Activated CD4-positive, alpha-beta memory T cell treated with anti-CD3 and anti-CD28 coated beads, Interleukin-2, amount 10 ng/mL, durations not matched to agents 7 days and 5 days (primary cell): ENCODE measurements around the gene DNAL4. TPM values are rescaled to one million over a fixed set of nuclear protein-coding genes. Genes with fewer than 3 reads are reported as not detected.
"Not testable (repeated sequence)": the region's sequence is repeated elsewhere in the genome, so short reads cannot be mapped to it uniquely, and the experiment has no call there.

Experiments
- CTCF ChIA-PET: fragments of 350-600 bp; sonication (Branson Sonifier 250); formaldehyde crosslinking; loops from one replicate; lab custom pipeline; 2021; ENCODE audit warnings: antibody characterized with exemption, inconsistent platforms; lab: Charles Lee
- POLR2A ChIA-PET: fragments of 350-600 bp; sonication (Branson Sonifier 250); formaldehyde crosslinking; loops from one replicate; lab custom pipeline; 2021; ENCODE audit warnings: antibody characterized with exemption; lab: Charles Lee
- DNase-seq: peaks from one replicate; pipeline ENCODE4 v3.0.0-alpha.2; 2020
- H3K27ac Mint-ChIP-seq: one replicate; pipeline ENCODE4 v1.8.0; 2021; ENCODE audit warnings: mild to moderate bottlenecking, mixed read lengths
- H3K27me3 Mint-ChIP-seq: one replicate; pipeline ENCODE4 v1.8.0; 2021; ENCODE audit warnings: mixed read lengths
- H3K36me3 Mint-ChIP-seq: one replicate; pipeline ENCODE4 v1.8.0; 2021; ENCODE audit warnings: low read depth, mixed read lengths
- H3K4me1 Mint-ChIP-seq: one replicate; pipeline ENCODE4 v1.8.0; 2021; ENCODE audit warnings: mixed read lengths
- H3K4me3 Mint-ChIP-seq: one replicate; pipeline ENCODE4 v1.8.0; 2021; ENCODE audit warnings: mild to moderate bottlenecking, mixed read lengths
- H3K9me3 Mint-ChIP-seq: one replicate; pipeline ENCODE4 v1.8.0; 2021; ENCODE audit warnings: mixed read lengths
- total RNA-seq, 2 experiments: library from RNA; stranded (reverse); gene quantifications; one replicate each; pipeline ENCODE4 v1.2.3, GENCODE V29; 2021

Gene DNAL4
- total RNA-seq, 2 experiments from 2014 or later: 8.0 to 8.4 TPM

DNA sequence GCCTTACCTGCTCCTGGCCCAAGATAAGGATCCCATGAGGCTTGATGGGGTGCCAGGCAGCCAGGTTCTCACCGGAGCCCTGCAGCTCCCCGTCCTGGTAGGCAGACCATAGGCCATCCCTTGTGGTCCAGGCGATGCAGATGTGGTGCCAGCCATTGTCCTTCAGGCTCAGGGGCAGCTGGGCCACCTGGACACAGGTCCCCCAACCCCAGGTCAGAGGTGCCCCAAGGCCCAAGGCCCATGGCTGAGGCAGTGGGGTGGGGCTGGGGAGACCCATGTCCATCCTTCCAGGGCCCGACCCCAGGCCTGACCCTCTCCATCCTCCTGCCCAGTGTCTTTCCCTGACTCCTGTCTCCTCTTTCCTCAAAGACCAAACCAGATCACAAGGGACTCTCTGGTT, 29.1 kb upstream of the DNAL4 start:
- H3K9me3 Mint-ChIP-seq: no peaks in the 10 kb centered on the region
- peaks cover 2% of the 10 kb centered on the region for H3K27me3 Mint-ChIP-seq
- POLR2A ChIA-PET: interaction anchor here (0.6 kb wide), 1 partner anchor 56 kb away, joined by 3 read pairs; no protein-coding TSS in a partner anchor
- DNase-seq: no peak
- no peaks in the 10 kb centered on the region for H3K36me3 Mint-ChIP-seq
- CTCF ChIA-PET: no interaction called here
- no peaks in the 10 kb centered on the region for H3K4me1 Mint-ChIP-seq
- no peak overlapping the region for H3K27ac Mint-ChIP-seq
- H3K4me3 Mint-ChIP-seq: no peak overlapping the region

- Mint-ChIP-seq H3K27ac (no peak overlapping the region), H3K27me3 (peaks cover 9% of the 10 kb centered on the region), H3K4me1 (no peaks in the 10 kb centered on the region), H3K36me3 (no peaks in the 10 kb centered on the region), H3K9me3 (no peaks in the 10 kb centered on the region), H3K4me3 (no peak overlapping the region)
- CTCF ChIA-PET: no interaction called here
- POLR2A ChIA-PET: no interaction called here
- no peak for DNase-seq
Observed at GRCh38 chr22:38820020-38820419, 26.1 kb upstream of the DNAL4 start.

DNA sequence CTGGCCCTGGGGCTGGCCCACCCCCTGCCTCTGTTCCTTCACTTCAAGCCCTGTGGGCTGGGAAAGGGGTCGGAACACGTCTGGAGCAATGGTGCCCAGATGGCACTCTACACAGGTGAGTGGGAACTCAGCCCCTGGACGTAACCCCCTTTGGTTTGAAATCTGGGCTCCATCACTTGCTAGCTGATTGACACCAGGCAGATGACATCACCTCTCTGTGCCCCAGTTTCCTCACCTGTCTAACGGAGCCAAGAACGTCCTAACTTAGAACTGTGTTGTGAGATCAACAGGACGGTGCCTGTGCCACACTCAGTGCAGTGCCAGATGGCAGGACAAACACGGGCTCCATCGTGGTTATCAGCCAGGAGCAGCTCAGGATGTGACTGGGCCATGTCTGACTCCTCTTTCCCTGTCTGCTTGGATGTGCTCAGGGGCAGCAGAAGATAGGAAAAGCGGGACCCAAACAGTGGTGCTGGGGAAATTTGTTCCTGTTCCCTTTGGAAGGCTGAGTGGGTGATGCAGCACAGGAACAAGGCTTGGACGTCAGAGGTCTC, 25.5 kb upstream of the DNAL4 start:
- Mint-ChIP-seq H3K9me3 (no peaks in the 10 kb centered on the region), H3K4me3 (no peak overlapping the region), H3K27ac (no peak overlapping the region), H3K4me1 (no peaks in the 10 kb centered on the region), H3K27me3 (peaks cover 12% of the 10 kb centered on the region), H3K36me3 (no peaks in the 10 kb centered on the region)
- CTCF ChIA-PET: no interaction called here
- no peak for DNase-seq
- POLR2A ChIA-PET: no interaction called here

DNA sequence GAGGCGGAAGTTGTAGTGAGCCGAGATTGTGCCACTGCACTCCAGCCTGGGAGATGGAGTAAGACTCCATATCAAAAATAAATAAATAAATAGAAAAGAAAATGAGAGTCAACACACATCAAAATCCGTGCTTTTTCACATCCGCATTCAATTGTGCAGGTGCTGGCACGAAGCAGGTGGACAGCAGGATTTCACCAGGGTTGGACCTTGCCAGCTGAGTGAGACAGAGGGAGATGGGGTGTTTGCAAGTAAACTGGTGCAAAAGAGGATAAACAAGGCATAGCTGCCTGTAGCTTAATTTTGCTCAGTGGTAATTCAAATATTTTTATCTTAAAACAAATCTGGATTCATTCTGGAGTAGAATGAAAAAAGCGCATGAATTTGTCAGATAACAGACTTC, 23.3 kb upstream of the DNAL4 start:
- Mint-ChIP-seq H3K27me3 (peaks cover 18% of the 10 kb centered on the region), H3K4me1 (no peaks in the 10 kb centered on the region), H3K9me3 (no peaks in the 10 kb centered on the region), H3K36me3 (no peaks in the 10 kb centered on the region), H3K4me3 (no peak overlapping the region), H3K27ac (no peak overlapping the region)
- CTCF ChIA-PET: no interaction called here
- POLR2A ChIA-PET: no interaction called here
- DNase-seq: no peak

- ChIA-PET CTCF (interaction anchor here (1.1 kb wide), 1 partner anchor 54 kb away, joined by 3 read pairs; no protein-coding TSS in a partner anchor), POLR2A (no interaction called here)
- Mint-ChIP-seq H3K4me3 (no peak overlapping the region), H3K27ac (no peak overlapping the region), H3K36me3 (no peaks in the 10 kb centered on the region), H3K27me3 (peaks cover 23% of the 10 kb centered on the region), H3K4me1 (no peaks in the 10 kb centered on the region), H3K9me3 (peaks cover 4% of the 10 kb centered on the region)
- DNase-seq: no peak
Observed at GRCh38 chr22:38815842-38816241, 21.9 kb upstream of the DNAL4 start.

DNA sequence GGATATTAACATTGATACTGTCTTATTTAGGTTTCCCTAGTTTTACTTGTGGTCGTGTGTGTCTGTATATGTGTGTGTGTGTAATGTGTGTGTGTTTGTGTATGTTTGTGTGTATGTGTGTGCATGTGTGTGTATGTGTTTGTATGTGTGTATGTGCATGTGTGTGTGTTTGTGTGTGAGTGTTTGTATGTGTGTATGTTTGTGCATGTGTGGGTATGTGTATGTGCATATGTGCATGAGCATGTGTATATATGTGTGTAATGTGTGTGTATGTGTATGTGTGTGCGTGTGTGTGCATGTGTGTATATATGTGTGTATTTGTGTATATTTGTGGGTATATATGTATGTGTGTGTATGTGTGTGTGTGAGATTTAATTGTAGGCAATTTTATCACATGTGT, 17.3 kb upstream of the DNAL4 start:
- ChIA-PET CTCF (no interaction called here), POLR2A (no interaction called here)
- Mint-ChIP-seq H3K9me3 (peaks cover 10% of the 10 kb centered on the region), H3K4me1 (no peaks in the 10 kb centered on the region), H3K36me3 (no peaks in the 10 kb centered on the region), H3K27ac (no peak overlapping the region), H3K27me3 (peaks cover 20% of the 10 kb centered on the region), H3K4me3 (no peak overlapping the region)
- no peak for DNase-seq

DNA sequence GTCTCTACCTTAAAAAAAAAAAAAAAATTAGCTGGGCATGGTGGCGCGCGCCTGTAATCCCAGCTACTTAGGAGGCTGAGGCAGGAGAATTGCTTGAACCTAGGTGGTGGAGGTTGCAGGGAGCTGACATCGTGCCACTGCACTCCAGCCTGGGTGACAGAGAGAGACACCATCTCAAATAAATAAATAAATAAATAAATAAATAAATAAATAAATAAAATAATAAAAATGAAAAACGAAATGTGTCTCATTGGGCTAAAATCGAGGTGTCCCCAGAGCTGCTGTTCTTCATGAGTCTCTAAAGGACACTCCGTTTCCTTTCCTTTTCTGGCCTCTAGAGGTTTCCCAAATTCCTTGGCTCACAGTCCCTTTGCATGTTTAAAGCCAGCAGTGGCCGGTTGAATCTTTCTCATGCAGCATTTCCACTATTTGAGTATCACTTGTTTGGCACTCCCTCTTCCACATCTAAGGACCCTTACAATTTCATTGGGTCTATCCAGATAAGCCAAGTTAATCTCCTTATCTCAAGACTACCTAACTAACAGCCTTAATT, 11.2 kb upstream of the DNAL4 start:
- H3K4me3 Mint-ChIP-seq, CTCF ChIA-PET, H3K27ac Mint-ChIP-seq, H3K9me3 Mint-ChIP-seq, DNase-seq, H3K36me3 Mint-ChIP-seq, POLR2A ChIA-PET, H3K4me1 Mint-ChIP-seq: not testable (repeated sequence)
- peaks cover 18% of the 10 kb centered on the region for H3K27me3 Mint-ChIP-seq

- CTCF ChIA-PET: interaction anchor here (0.7 kb wide), 1 partner anchor 44 kb away, joined by 5 read pairs; no protein-coding TSS in a partner anchor
- H3K4me3 Mint-ChIP-seq: no peak overlapping the region
- POLR2A ChIA-PET: no interaction called here
- no peaks in the 10 kb centered on the region for H3K9me3 Mint-ChIP-seq
- H3K27me3 Mint-ChIP-seq: peaks cover 22% of the 10 kb centered on the region
- H3K4me1 Mint-ChIP-seq: peaks cover 4% of the 10 kb centered on the region
- H3K27ac Mint-ChIP-seq: no peak overlapping the region
- no peak for DNase-seq
- no peaks in the 10 kb centered on the region for H3K36me3 Mint-ChIP-seq
Observed at GRCh38 chr22:38802671-38803121, 8.8 kb upstream of the DNAL4 start.

DNA sequence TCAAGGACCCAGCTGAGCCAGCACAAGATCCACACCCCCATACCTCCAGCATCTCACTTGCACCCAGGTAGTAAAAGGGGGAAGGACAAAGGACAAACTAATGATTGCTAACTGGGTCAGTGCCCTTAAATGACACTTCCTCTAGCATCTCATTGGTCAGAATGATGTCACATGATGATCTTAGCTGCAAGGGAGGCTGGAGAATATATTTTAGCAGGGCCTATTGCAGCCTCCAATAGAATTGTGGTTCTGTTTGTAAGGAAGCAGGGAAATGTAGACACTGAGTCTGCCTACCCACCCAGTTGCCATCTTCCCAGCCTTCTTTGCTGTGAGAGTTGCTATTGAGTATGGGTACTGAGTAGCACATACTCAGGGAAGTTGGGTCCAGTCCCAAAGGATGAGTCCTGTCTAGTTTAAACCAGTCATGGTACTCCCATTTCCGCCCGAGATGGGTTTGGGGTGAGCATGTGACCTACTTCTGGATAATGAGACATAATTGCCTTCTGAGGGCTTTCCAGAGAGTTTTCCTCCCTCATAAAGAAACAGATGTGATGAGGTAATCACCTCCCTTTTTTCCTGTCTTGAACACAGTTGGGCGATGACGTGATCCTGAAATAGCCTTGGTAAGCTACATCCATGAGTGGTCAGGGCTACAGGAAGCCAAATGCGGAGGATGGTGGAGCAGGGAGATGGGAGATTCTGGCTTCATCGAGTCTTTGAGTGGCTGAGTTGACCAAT, 5.5 kb upstream of the DNAL4 start:
- H3K27ac Mint-ChIP-seq: no peak overlapping the region
- no peak overlapping the region for H3K4me3 Mint-ChIP-seq
- no peaks in the 10 kb centered on the region for H3K9me3 Mint-ChIP-seq
- peaks cover 12% of the 10 kb centered on the region for H3K4me1 Mint-ChIP-seq
- ChIA-PET CTCF (no interaction called here), POLR2A (no interaction called here)
- H3K27me3 Mint-ChIP-seq: peaks cover 39% of the 10 kb centered on the region
- H3K36me3 Mint-ChIP-seq: no peaks in the 10 kb centered on the region
- DNase-seq: no peak

DNA sequence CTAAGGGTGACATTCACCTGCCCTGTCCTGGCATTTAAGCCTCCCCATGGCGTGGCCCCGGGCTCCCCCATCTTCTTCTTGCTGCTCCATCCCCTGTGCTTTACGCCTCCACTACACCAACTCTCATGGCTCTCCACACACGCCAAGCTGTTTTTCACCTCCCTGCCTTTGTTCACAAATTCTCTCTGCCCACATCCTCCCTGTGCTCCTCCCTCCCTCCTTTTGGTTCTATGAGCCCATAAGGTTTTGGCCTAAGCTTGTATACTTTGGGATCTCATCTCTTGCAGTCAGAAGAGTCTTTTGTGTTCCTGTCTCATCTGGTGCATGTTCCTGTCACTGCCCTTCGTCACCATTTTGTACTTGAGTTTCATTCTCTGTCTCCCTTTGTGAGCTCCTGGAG, 4.6 kb upstream of the DNAL4 start:
- H3K4me3 Mint-ChIP-seq: no peak overlapping the region
- peaks cover 18% of the 10 kb centered on the region for H3K4me1 Mint-ChIP-seq
- no peaks in the 10 kb centered on the region for H3K36me3 Mint-ChIP-seq
- H3K27me3 Mint-ChIP-seq: peaks cover 36% of the 10 kb centered on the region
- no peaks in the 10 kb centered on the region for H3K9me3 Mint-ChIP-seq
- DNase-seq: no peak
- ChIA-PET POLR2A (no interaction called here), CTCF (interaction anchor here (0.6 kb wide), 1 partner anchor 599 kb away, joined by 4 read pairs; no protein-coding TSS in a partner anchor)
- H3K27ac Mint-ChIP-seq: no peak overlapping the region

DNA sequence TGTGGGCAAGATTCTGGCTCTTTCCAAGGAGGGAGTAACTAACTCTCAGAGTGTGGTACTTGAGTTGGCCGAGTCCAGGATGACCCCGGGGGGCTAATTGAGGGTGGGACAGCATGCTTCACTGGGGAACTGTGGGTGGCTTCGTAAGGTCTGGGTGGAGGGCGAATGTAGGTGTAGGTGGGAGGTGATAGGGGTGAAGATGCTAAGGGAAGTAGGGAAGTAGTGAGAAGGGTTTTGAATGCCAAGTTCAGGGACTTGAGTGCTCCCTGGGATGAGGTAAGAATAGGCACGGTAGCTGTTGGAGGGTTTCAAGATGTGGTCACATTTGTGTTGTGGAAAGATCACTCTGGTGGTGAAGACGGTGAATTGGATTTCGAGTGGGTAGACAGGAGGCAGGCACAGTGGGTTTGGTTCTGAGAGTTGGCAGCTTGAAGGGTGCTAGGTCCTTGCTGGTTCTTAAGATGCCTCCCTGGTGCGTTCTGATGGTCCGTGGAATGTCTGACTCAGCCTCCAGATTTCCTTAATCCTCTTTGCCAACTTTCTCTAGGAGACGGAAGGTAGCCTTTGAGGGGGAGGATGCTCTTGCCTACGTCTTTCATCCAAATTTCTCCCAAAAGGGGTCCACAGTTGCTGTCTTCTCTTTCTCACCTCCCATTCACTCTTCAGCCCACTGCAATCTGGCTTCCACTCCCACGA, 2.5 kb upstream of the DNAL4 start:
- H3K27ac Mint-ChIP-seq: no peak overlapping the region
- peaks cover 25% of the 10 kb centered on the region for H3K4me1 Mint-ChIP-seq
- no peak for DNase-seq
- ChIA-PET CTCF (no interaction called here), POLR2A (interaction anchor here (0.6 kb wide), 1 partner anchor 76 kb away, joined by 3 read pairs; the partner anchor contains the start of gene CBX6)
- no peak overlapping the region for H3K4me3 Mint-ChIP-seq
- no peaks in the 10 kb centered on the region for H3K9me3 Mint-ChIP-seq
- no peaks in the 10 kb centered on the region for H3K36me3 Mint-ChIP-seq
- peaks cover 29% of the 10 kb centered on the region for H3K27me3 Mint-ChIP-seq

- Mint-ChIP-seq H3K9me3 (no peaks in the 10 kb centered on the region), H3K27ac (no peak overlapping the region), H3K27me3 (peaks cover 26% of the 10 kb centered on the region), H3K4me3 (no peak overlapping the region), H3K4me1 (peaks cover 25% of the 10 kb centered on the region), H3K36me3 (no peaks in the 10 kb centered on the region)
- DNase-seq: no peak
- ChIA-PET POLR2A (interaction anchor here (0.6 kb wide), 1 partner anchor 76 kb away, joined by 3 read pairs; the partner anchor contains the start of gene CBX6), CTCF (no interaction called here)
Observed at GRCh38 chr22:38795569-38795968, 1.6 kb upstream of the DNAL4 start.

GRCh38 chr22:38793317-38793716, 626 bp downstream of the DNAL4 start:
- H3K4me3 Mint-ChIP-seq: peak overlapping the region; percentile 77
- H3K9me3 Mint-ChIP-seq: no peaks in the 10 kb centered on the region
- DNase-seq: no peak
- CTCF ChIA-PET: interaction anchor here (0.9 to 2.4 kb wide), 2 partner anchors 24 to 69 kb away, joined by 3 to 14 read pairs; no protein-coding TSS in a partner anchor
- POLR2A ChIA-PET: interaction anchor here (0.6 kb wide), 1 partner anchor 12 kb away, joined by 3 read pairs; no protein-coding TSS in a partner anchor
- peaks cover 21% of the 10 kb centered on the region for H3K4me1 Mint-ChIP-seq
- H3K36me3 Mint-ChIP-seq: no peaks in the 10 kb centered on the region
- peak overlapping the region; percentile 21 for H3K27ac Mint-ChIP-seq
- peaks cover 21% of the 10 kb centered on the region for H3K27me3 Mint-ChIP-seq
